ENCODE measurements around the gene FBF1. TPM values are rescaled to one million over a fixed set of nuclear protein-coding genes. Genes with fewer than 3 reads are reported as not detected.
"Not testable (repeated sequence)": the region's sequence is repeated elsewhere in the genome, so short reads cannot be mapped to it uniquely, and the experiment has no call there.

The FBF1 gene
- polyA plus RNA-seq, 1 donor, result 12.2 TPM

GRCh38 chr17:75875182-75875939, 65.5 kb downstream of the FBF1 start:
- DNase-seq, result no peak

DNA sequence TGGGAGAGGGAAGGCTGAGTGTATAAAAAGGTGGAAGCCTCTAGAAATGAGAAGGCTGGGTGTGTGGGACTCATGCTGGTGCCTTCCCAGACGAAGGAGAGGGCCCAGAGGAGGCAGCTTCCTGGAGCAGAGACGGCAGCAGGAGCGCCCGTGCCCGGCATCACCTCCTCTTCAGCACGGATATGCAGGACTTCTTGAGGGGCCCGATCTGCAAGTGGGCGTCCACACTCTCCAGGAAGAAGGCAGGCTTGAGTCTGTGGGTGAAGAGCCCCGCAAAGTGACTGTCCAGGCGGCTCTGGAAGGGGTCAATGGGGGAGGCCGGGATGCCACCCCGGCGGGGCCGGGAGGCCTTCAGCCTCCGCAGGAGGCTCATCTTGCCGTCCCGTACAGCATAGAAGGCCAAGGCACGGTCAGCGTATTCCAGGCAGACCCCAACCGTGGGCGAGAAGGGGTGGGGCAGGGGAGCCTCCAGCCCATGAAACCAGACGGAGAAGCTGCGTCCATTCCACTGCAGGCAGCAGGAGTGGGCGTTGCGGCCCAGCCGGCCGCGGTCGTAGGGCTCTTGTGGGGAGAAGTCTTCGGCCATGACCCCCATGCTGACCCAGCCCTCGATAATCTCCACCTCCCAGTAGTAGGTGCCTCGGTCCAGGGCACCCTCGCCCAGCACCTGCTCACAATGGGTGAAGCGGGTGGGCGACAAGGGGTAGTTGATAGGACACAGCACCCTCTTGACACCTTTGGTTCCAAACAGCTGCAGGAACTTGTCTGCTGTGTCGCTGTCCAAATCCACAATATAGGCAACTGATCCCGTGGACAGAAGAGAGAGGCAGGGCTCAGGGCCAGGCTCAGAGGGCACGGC, 66.3 kb downstream of the FBF1 start:
- DNase-seq, result no peak

- DNase-seq, result no peak
Measured at GRCh38 chr17:75873587-75874322, 67.1 kb downstream of the FBF1 start.

DNA sequence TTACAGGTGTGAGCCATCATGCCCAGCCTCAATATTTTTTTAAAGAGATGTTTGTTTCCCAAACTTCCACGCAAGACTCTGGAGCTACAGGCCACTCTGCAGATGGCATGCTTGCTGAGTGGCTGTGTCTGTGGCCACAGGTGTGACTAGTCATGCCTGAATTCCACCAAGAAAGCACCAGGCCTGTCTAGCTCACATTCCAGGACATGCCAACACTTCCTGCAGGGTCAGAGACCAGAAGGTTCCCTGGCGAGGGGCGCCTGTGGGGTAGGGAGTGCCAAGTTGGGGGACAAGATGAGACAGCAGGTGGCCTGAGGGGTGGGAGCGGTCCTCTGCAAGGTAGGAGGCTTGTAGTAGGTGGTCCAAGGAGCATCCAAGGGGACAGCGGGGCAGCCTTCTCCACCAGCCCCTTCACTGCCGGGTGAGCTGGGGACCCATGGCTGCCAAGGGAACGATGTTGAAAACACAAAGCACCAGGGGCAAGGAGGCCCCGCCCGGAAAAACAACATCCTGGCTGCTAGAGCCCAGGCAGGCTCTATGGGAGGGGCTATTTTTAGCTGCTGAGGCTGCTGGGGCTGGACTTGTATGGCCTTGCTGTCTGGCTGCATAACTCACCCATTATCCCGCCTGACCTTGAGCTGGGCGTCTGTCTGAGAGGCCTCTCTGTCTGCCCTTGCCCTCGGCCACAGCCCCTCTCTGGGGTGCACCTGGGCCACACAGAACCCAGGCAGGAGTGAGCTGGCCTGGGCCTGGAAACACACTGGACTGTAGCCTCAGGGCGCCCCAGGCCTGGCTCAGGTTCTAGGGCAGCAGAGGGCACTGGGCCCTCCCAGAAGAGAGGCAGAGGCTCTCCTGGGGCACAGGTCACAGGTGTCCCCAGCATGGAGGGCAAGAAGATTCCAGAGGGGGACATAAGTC, 68.1 kb downstream of the FBF1 start:
- DNase-seq, result no peak

- not testable (repeated sequence) for DNase-seq
Measured at GRCh38 chr17:75870228-75870627, 70.6 kb downstream of the FBF1 start.

GRCh38 chr17:75869282-75870141, 71.3 kb downstream of the FBF1 start:
- DNase-seq, result no peak

- not testable (repeated sequence) for DNase-seq
Measured at GRCh38 chr17:75868730-75869281, 72.0 kb downstream of the FBF1 start.

- DNase-seq, result not testable (repeated sequence)
Measured at GRCh38 chr17:75865404-75866188, 75.2 kb downstream of the FBF1 start.

DNA sequence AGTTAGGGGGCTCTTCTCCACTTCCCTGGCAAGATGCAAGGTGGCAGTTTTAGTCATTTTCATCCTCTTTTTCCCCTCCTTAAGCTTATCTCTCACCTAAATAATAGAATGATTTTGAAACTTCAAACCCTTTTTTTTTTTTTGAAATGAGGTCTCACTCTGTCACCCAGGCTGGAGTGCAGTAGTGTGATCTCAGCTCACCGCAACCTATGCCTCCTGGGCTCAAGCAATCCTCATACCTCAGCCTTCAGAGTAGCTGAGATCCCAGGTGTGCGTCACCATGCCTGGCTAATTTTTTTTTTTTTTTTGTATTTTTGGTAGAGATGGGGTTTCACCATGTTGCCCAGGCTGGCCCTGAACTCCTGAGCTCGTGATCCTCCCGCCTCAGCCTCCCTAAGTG, 76.0 kb downstream of the FBF1 start:
- not testable (repeated sequence) for DNase-seq

DNA sequence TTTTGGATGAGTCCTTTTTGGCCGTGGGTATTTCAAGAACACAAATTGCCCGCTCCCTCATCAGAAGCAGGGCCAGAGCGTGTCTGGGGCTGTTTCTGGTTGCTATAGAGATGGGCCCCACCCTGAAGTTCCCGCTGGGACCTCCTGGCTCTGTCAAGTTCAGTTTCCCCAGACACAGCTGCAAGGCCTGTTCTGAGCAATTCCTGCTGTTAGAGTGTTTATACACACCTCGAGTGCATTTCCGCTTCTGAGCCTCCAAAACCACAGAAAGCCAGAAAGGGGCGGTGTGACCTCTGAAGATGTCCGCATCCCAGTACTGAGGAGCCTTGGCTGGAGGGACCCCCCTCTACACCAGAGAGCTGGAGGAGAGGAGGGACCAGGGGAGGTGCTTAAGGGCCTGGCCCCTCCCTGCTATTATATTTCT, 76.4 kb downstream of the FBF1 start:
- DNase-seq, result peak; percentile 79

GRCh38 chr17:75861927-75862317, 78.9 kb downstream of the FBF1 start:
- no peak for DNase-seq

Other genes starting within 250 kb of the FBF1 start
- 9.6 TPM for gene ITGB4, start 219.6 kb downstream of the FBF1 start, polyA plus RNA-seq (ENCODE audit: insufficient read length)
- gene GALK1, start 175.8 kb downstream of the FBF1 start, polyA plus RNA-seq (ENCODE audit: insufficient read length), result 25.0 TPM
- gene UNK, start 156.2 kb downstream of the FBF1 start, polyA plus RNA-seq (ENCODE audit: insufficient read length), result 50.3 TPM
- 5.4 TPM for gene UNC13D, start 96.6 kb downstream of the FBF1 start, polyA plus RNA-seq (ENCODE audit: insufficient read length)
- gene WBP2, start 85.7 kb downstream of the FBF1 start, polyA plus RNA-seq (ENCODE audit: insufficient read length), result 75.9 TPM
- gene TRIM47, start 62.5 kb downstream of the FBF1 start, polyA plus RNA-seq (ENCODE audit: insufficient read length), result 4.7 TPM
- 14.1 TPM for gene TRIM65, start 44.1 kb downstream of the FBF1 start, polyA plus RNA-seq (ENCODE audit: insufficient read length)
- gene MRPL38, start 36.2 kb downstream of the FBF1 start, polyA plus RNA-seq (ENCODE audit: insufficient read length), result 74.8 TPM
- gene ACOX1, start 38.1 kb upstream of the FBF1 start, polyA plus RNA-seq (ENCODE audit: insufficient read length), result 39.0 TPM
- gene TEN1, start 38.2 kb upstream of the FBF1 start, polyA plus RNA-seq (ENCODE audit: insufficient read length), result 24.7 TPM
- gene CDK3, start 59.8 kb upstream of the FBF1 start, polyA plus RNA-seq (ENCODE audit: insufficient read length), result 19.0 TPM
- gene EVPL, start 86.3 kb upstream of the FBF1 start, polyA plus RNA-seq (ENCODE audit: insufficient read length), result 19.8 TPM
- gene SRP68, start 131.5 kb upstream of the FBF1 start, polyA plus RNA-seq (ENCODE audit: insufficient read length), result 105 TPM
- 0.17 TPM for gene GALR2, start 133.7 kb upstream of the FBF1 start, polyA plus RNA-seq (ENCODE audit: insufficient read length)
- gene ZACN, start 138.1 kb upstream of the FBF1 start, polyA plus RNA-seq (ENCODE audit: insufficient read length), result 14.2 TPM
- gene EXOC7, start 162.7 kb upstream of the FBF1 start, polyA plus RNA-seq (ENCODE audit: insufficient read length), result 178 TPM
- 15.5 TPM for gene FOXJ1, start 200.2 kb upstream of the FBF1 start, polyA plus RNA-seq (ENCODE audit: insufficient read length)

All from left kidney (tissue), 2 donors.